Measurements from ENCODE around the gene TAF11L11.
"Not testable (repeated sequence)": the region's sequence is repeated elsewhere in the genome, so short reads cannot be mapped to it uniquely, and the experiment has no call there.

The TAF11L11 gene

DNA sequence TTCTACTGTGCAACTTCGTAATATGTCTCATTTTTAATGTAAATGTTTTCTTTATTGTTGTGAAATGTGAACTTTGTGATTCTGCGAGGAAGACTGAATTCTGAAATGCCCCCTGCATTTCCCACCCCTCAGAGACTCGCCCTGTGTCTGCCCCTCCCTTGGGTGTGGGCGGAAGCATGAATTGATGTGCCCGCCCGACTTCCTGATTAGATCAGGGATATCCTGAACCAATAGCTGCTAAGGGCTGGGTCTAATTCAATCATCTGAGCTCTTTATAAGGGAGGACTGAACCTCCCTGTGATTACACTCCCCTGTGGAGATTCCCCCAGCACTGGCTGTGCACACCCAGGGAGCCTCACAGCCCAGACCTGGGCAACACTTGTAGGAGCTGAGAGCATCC is at the start of gene TAF11L11:
TAF11L11 (plus strand) TSS at position 304 of the 400 bp plus-strand sequence.
- not testable (repeated sequence) for DNase-seq

- not testable (repeated sequence) for DNase-seq
Observed at GRCh38 chr5:17585658-17586057, 18.3 kb upstream of the TAF11L11 start, which contains the start of gene TAF11L7. Gene TAF11L7, minus strand, starts transcription at chr5:17585758.

GRCh38 chr5:17590860-17591259 is 13.1 kb upstream of the TAF11L11 start, which contains the start of gene TAF11L8:
Gene TAF11L8, minus strand, starts transcription at chr5:17590960.
- not testable (repeated sequence) for DNase-seq

DNA sequence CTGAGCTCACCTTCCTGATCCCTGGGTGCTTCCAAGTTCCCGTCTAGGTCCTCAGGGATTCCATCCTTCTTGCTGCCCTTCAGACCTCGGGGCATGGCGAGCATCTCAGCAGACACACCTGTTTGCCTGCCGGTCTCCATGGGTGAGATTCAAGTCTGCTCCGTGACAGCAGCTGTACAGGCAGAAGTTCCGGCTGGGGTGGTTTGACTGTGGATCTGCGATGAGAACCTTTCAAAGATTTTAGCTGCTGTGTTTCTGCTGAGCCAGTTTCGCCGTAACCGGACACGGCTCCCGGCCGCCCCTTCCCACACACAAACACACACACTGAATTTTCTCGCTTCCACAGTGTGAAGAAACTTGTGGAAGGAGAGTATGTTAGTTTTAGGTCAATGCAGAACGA is 9.7 kb upstream of the TAF11L11 start, which contains the start of gene TAF11L9:
TAF11L9 (minus strand) TSS at position 140 of the 400 bp plus-strand sequence.
- DNase-seq = not testable (repeated sequence)

GRCh38 chr5:17597728-17598127 is 6.3 kb upstream of the TAF11L11 start, which contains the start of gene TAF11L10:
Gene TAF11L10, minus strand, starts transcription at chr5:17597828.
- not testable (repeated sequence) for DNase-seq

DNA sequence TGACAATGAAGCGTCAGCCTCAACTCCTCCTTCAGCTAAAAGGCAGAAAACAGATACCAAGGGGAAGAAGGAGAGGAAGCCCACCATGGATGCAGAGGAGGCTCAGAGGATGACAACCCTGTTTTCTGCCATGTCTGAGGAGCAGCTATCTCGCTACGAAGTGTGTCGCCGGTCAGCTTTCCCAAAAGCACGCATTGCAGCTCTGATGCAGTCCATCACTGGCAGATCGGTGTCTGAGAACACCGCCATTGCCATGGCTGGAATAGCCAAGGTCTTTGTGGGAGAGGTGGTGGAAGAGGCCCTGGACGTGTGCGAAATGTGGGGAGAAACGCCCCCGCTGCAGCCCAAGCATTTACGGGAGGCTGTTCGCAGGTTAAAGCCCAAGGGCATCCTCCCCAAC is 968 bp downstream of the TAF11L11 start:
- DNase-seq = no peak

- not testable (repeated sequence) for DNase-seq
Observed at GRCh38 chr5:17607461-17607860, 3.5 kb downstream of the TAF11L11 start.

DNA sequence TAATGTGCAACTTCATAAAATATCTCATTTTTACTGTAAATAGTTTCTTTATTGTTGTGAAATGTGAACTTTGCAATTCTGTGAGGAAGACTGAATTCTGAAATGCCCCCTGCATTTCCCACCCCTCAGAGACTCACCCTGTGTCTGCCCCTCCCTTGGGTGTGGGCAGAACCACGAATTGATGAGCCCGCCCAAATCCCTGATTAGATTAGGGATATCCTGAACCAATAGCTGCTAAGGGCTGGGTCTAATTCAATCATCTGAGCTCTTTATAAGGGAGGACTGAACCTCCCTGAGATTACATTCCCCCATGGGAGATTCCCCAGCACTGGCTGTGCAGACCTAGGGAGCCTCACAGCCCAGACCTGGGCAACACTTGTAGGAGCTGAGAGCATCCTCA is 6.1 kb downstream of the TAF11L11 start, which contains the start of gene TAF11L12:
TAF11L12 (plus strand) TSS at position 301 of the 400 bp plus-strand sequence.
- not testable (repeated sequence) for DNase-seq

DNA sequence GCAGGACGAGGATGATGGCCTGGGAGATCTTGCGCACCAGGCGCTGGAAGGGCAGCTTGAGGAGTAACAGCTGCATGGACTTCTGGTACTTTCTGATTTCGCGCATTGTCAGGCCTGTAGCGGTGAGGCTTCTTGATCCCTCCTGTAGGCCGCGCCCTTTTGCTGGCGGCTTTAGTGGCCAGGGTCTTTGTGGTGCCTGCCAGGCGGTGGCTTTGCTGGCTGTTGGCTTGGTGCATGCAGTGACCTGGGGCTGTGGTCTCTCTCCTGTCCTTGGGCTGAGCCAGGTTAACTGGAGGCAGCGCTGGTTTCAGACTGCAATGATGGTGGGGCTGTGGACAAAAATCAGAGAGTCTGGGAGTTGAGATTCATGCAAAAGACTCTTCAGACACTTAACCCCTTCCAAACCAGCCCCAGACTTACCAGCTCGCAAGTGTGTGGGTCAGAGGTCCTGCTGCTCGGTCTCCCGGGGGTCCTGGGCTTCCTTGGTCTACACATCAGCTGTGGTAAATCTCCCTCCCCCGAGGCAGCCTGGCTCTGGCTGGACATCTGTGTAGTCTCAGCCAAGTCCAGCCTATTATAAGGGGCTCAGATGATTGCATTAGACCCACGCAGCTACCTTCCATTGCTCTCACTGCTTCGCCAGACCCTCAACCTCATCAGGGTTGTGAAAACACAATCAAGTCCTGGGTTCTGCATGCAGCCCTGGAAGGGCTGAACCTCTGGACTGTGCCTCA is 11.1 kb downstream of the TAF11L11 start:
- DNase-seq = no peak

DNA sequence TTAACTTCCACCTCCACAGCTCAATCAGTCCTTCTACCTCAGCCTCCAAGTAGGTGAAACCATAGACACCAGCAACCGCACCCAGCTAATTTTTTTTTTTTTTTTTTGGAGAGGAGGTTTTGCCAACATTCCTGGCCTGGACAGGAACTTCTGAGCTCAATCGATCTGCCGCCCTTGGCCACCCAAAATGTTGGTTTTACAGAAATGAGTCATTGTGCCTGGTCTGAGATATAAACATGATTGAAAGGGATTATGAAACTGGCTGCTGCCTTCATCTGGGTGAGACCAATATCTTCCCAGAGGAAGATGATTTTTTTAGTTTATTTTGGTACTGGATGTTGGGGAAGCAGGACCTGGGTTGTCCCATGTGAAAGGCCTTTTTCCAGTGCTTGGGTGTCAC is 15.4 kb downstream of the TAF11L11 start:
- DNase-seq = no peak

DNA sequence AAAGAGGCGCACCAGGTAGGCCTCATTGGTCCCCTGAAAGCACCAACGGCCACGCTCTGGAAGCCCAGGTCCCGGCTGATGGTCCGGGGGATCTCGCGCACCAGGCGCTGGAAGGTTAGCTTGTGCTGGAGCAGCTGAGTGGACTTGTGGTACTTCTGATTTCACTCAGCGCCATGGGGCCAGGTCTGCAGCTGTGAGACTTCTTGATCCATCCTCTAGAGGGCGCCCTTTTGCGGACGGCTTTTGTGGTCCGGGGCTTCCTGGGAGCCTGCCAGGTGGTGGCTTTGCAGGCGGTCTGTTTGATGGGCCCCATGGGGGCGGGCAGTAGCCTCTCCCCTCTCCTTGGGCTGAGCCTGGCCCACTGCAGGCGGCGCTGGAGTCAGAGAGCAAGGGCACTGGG is 16.6 kb downstream of the TAF11L11 start:
- DNase-seq = no peak

DNA sequence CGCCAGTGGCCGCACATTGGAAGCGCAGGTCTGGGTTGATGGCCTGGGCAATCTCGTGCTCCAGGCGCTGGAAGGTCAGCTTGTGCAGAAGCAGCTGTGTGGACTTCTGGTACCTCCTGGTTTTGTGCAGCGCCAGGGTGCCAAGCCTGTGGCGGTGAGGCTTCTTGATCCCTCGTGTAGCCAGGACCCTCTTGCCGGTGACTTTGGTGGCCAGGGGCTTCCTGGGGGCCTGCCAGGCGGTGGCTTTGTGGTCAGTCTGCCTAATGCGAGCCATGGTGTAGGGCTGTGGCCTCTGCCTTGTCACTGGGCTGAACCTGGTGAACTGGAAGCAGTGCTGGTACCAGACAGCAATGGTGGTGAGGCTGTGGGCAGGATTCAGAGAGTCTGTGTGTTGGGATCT is 21.7 kb downstream of the TAF11L11 start:
- DNase-seq = no peak

DNA sequence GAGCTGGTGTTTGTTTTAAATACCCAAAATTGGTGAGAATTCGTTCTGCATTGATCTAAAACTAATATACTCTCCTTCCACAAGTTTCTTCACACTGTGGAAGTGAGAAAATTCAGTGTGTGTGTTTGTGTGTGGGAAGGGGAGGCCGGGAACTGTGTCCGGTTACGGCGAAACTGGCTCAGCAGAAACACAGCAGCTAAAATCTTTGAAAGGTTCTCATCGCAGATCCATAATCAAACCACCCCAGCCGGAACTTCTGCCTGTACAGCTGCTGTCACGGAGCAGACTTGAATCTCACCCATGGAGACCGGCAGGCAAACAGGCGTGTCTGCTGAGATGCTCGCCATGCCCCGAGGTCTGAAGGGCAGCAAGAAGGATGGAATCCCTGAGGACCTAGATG is 27.8 kb downstream of the TAF11L11 start, which contains the start of gene TAF11L13:
TAF11L13 (plus strand) TSS at position 301 of the 400 bp plus-strand sequence.
- not testable (repeated sequence) for DNase-seq

DNA sequence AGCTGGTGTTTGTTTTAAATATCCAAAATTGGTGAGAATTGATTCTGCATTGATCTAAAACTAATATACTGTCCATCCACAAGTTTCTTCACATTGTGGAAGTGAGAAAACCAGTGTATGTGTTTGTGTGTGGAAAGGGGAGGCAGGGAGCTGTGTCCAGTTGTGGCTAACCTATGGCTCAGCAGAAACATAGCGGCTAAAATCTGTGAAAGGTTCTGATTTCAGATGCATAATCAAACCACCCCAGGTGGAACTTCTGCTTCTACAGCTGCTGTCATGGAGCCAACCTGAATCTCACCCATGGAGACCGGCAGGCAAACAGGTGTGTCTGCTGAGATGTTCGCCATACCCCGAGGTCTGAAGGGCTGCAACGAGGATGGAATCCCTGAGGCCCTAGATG is 30.2 kb downstream of the TAF11L11 start, which contains the start of gene TAF11L14:
TAF11L14 (plus strand) TSS at position 301 of the 400 bp plus-strand sequence.
- no peak for DNase-seq

DNA sequence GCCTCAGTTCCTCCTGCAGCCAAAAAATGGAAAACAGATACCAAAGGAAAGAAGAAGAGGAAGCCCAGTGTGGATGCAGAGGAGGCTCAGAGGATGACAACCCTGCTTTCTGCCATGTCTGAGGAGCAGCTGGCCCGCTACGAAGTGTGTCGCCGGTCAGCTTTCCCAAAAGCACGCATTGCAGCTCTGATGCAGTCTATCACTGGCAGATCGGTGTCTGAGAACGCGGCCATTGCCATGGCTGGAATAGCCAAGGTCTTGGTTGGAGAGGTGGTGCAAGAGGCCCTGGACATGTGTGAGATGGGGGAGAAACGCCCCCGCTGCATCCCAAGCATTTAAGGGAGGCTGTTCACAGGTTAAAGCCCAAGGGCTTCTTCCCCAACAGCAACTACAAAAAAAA is 45.2 kb downstream of the TAF11L11 start:
- DNase-seq = not testable (repeated sequence)

GRCh38 chr5:17655201-17655759 is 51.3 kb downstream of the TAF11L11 start:
- not testable (repeated sequence) for DNase-seq

All from activated naive CD4-positive, alpha-beta T cell treated with anti-CD3 and anti-CD28 coated beads, Interleukin-2, amount 50 U/mL, for 16 hours (primary cell).